Measurements from ENCODE around the gene ETNK2. TPM values are rescaled to one million over a fixed set of nuclear protein-coding genes. Genes with fewer than 3 reads are reported as not detected.

ETNK2 gene
- total RNA-seq (2014; rRNA removed; shearing (Covaris generic)), result 18.3 and 19.1 TPM in 2 replicates

- peak; percentile 34 for DNase-seq (ENCODE audit: low spot score)
These were observed at the start of gene ETNK2 for GRCh38 chr1:204151552-204152309. Gene ETNK2, minus strand, starts transcription at chr1:204152044. Its CDS starts 192 bp downstream, at chr1:204151852.

- DNase-seq (ENCODE audit: low spot score), result no peak
These were observed 49.6 kb upstream of the ETNK2 start for GRCh38 chr1:204201348-204202040.

GRCh38 chr1:204199579-204199978, 47.7 kb upstream of the ETNK2 start:
- no peak for DNase-seq (ENCODE audit: low spot score)

- DNase-seq (ENCODE audit: low spot score), result peak; percentile 44
These were observed 46.8 kb upstream of the ETNK2 start for GRCh38 chr1:204198348-204199340.

- DNase-seq (ENCODE audit: low spot score), result no peak
These were observed 45.2 kb upstream of the ETNK2 start for GRCh38 chr1:204197068-204197467.

- no peak for DNase-seq (ENCODE audit: low spot score)
These were observed 44.4 kb upstream of the ETNK2 start, which contains the start of gene KISS1 for GRCh38 chr1:204196068-204196795. Gene KISS1, minus strand, starts transcription at chr1:204196491. Its CDS starts 3,615 bp downstream, at chr1:204192876.

GRCh38 chr1:204194771-204195170, 42.9 kb upstream of the ETNK2 start:
- DNase-seq (ENCODE audit: low spot score), result no peak

- no peak for DNase-seq (ENCODE audit: low spot score)
These were observed 42.2 kb upstream of the ETNK2 start for GRCh38 chr1:204194080-204194479.

- no peak for DNase-seq (ENCODE audit: low spot score)
These were observed 40.9 kb upstream of the ETNK2 start for GRCh38 chr1:204192589-204193352.

GRCh38 chr1:204192046-204192445, 40.2 kb upstream of the ETNK2 start:
- DNase-seq (ENCODE audit: low spot score), result no peak

- DNase-seq (ENCODE audit: low spot score), result no peak
These were observed 39.6 kb upstream of the ETNK2 start for GRCh38 chr1:204191456-204191855.

GRCh38 chr1:204190212-204191211, 38.7 kb upstream of the ETNK2 start:
- no peak for DNase-seq (ENCODE audit: low spot score)

GRCh38 chr1:204188959-204189639, 37.3 kb upstream of the ETNK2 start:
- DNase-seq (ENCODE audit: low spot score), result no peak

- DNase-seq (ENCODE audit: low spot score), result no peak
These were observed 34.8 kb upstream of the ETNK2 start for GRCh38 chr1:204186597-204186996.

- DNase-seq (ENCODE audit: low spot score), result no peak
These were observed 29.3 kb upstream of the ETNK2 start for GRCh38 chr1:204181116-204181515.

- DNase-seq (ENCODE audit: low spot score), result no peak
These were observed 28.3 kb upstream of the ETNK2 start for GRCh38 chr1:204180133-204180532.

GRCh38 chr1:204178487-204179281, 26.8 kb upstream of the ETNK2 start:
- no peak for DNase-seq (ENCODE audit: low spot score)

GRCh38 chr1:204177133-204177532, 25.3 kb upstream of the ETNK2 start:
- DNase-seq (ENCODE audit: low spot score), result no peak
